Myocyte (in vitro differentiated cells): ENCODE data around the gene HIRA. TPM values are rescaled to one million over a fixed set of nuclear protein-coding genes. Genes with fewer than 3 reads are reported as not detected.
"Not testable (repeated sequence)": the region's sequence is repeated elsewhere in the genome, so short reads cannot be mapped to it uniquely, and the experiment has no call there.

Experiments used
- DNase-seq: peaks from one replicate; pipeline ENCODE4 v3.0.0-alpha.2; 2012; ENCODE audit warnings: low read depth
- total RNA-seq: library from RNA; depleted of rRNA; stranded (reverse); fragments of >200 nt; gene quantifications from 2 replicates; pipeline ENCODE4 v1.2.3, GENCODE V29; 2014

Gene HIRA
- total RNA-seq, 1 donor from 2014 or later: 16.4 TPM

GRCh38 chr22:19330865-19331418 lies 100.6 kb downstream of the HIRA start:
- no peak for DNase-seq

- DNase-seq: not testable (repeated sequence)
Measured at GRCh38 chr22:19330205-19330604, 101.3 kb downstream of the HIRA start.

GRCh38 chr22:19329454-19329853 lies 102.1 kb downstream of the HIRA start:
- no peak for DNase-seq

GRCh38 chr22:19325296-19325948 lies 106.1 kb downstream of the HIRA start:
- DNase-seq: peak; percentile 28

- not testable (repeated sequence) for DNase-seq
Measured at GRCh38 chr22:19323420-19323819, 108.1 kb downstream of the HIRA start.

- no peak for DNase-seq
Measured at GRCh38 chr22:19321757-19322156, 109.8 kb downstream of the HIRA start.

- DNase-seq: not testable (repeated sequence)
Measured at GRCh38 chr22:19320136-19320535, 111.4 kb downstream of the HIRA start.

GRCh38 chr22:19319281-19319680 lies 112.3 kb downstream of the HIRA start:
- DNase-seq: no peak

GRCh38 chr22:19317865-19318264 lies 113.7 kb downstream of the HIRA start:
- DNase-seq: no peak

GRCh38 chr22:19307872-19308271 lies 123.7 kb downstream of the HIRA start:
- DNase-seq: no peak

- not testable (repeated sequence) for DNase-seq
Measured at GRCh38 chr22:19306535-19306934, 125.0 kb downstream of the HIRA start.

- DNase-seq: no peak
Measured at GRCh38 chr22:19304547-19304946, 127.0 kb downstream of the HIRA start.

GRCh38 chr22:19303785-19304184 lies 127.7 kb downstream of the HIRA start:
- no peak for DNase-seq

- no peak for DNase-seq
Measured at GRCh38 chr22:19295733-19296132, 135.8 kb downstream of the HIRA start.

GRCh38 chr22:19292458-19293230 lies 138.9 kb downstream of the HIRA start:
- peak; percentile 57 for DNase-seq

- DNase-seq: peak; percentile 68
Measured at GRCh38 chr22:19291580-19292457, 139.7 kb downstream of the HIRA start, which contains the start of gene CLTCL1. Gene CLTCL1 (minus strand): TSS chr22:19291719. CDS start chr22:19291641, 78 bp downstream.

GRCh38 chr22:19291218-19291579 lies 140.3 kb downstream of the HIRA start:
- DNase-seq: peak; percentile 65

- DNase-seq: peak; percentile 87
Measured at GRCh38 chr22:19290400-19291217, 140.9 kb downstream of the HIRA start.

GRCh38 chr22:19289475-19290161 lies 141.9 kb downstream of the HIRA start:
- DNase-seq: peak; percentile 94

- DNase-seq: peak; percentile 80
Measured at GRCh38 chr22:19287889-19288288, 143.6 kb downstream of the HIRA start.
